CD14-positive monocyte (primary cell): ENCODE measurements around the gene SLC40A1. TPM values are rescaled to one million over a fixed set of nuclear protein-coding genes. Genes with fewer than 3 reads are reported as not detected.

Experiments used
- DNase-seq, 3 donors: peaks; one replicate each; pipeline ENCODE4 v3.0.0-alpha.2; 2011 to 2022
- H2AFZ ChIP-seq: 2 replicates; pipeline ENCODE4 v1.6.0; 2012; ENCODE audit warnings: mild to moderate bottlenecking, low read depth, low read length, inconsistent platforms; ENCODE audit not compliant: insufficient read depth, poor library complexity, severe bottlenecking
- H3K27ac ChIP-seq, 2 donors: 1 replicate in 1 of 2; 2 replicates in 1 of 2; pipeline ENCODE4 v1.5.1; 2012 to 2013; ENCODE audit warnings: low read length in 2 of 2, control low read depth in 1 of 2, inconsistent platforms in 1 of 2, low read depth in 1 of 2, mild to moderate bottlenecking in 1 of 2
- H3K27me3 ChIP-seq, 2 donors: one replicate each; pipeline versions ENCODE4 v1.6.0 to v1.6.1; 2011 to 2013; ENCODE audit warnings: low read length in 2 of 2; ENCODE audit not compliant: control insufficient read depth in 2 of 2, insufficient read depth in 2 of 2
- H3K36me3 ChIP-seq, 2 donors: replicated peaks in 1 of 2; 1 replicate in 1 of 2; 2 replicates in 1 of 2; pipeline versions ENCODE4 v1.5.1 to v1.6.1; 2012 to 2013; ENCODE audit warnings: low read length in 2 of 2, control low read depth in 1 of 2, inconsistent platforms in 1 of 2, mild to moderate bottlenecking in 1 of 2; ENCODE audit not compliant: insufficient read depth in 2 of 2, control insufficient read depth in 1 of 2
- H3K4me1 ChIP-seq, 2 donors: 1 replicate in 1 of 2; 2 replicates in 1 of 2; pipeline versions ENCODE4 v1.5.1 to v1.6.1; 2012 to 2013; ENCODE audit warnings: low read length in 2 of 2, control low read depth in 1 of 2, inconsistent platforms in 1 of 2, mild to moderate bottlenecking in 1 of 2, moderate library complexity in 1 of 2; ENCODE audit not compliant: insufficient read depth in 2 of 2, control insufficient read depth in 1 of 2
- H3K4me2 ChIP-seq: replicated peaks from 2 replicates; pipeline ENCODE3; 2012; ENCODE audit warnings: low read length, moderate library complexity, mild to moderate bottlenecking; ENCODE audit not compliant: poor library complexity, severe bottlenecking; ENCODE audit errors: extremely low read depth
- H3K4me3 ChIP-seq, 3 experiments: fragments of 200-600 bp in 1 of 3; sonication (generic) in 1 of 3; replicated peaks in 1 of 3; 1 replicate in 2 of 3; 2 replicates in 1 of 3; pipeline ENCODE4 v1.5.1; 2011 to 2013; ENCODE audit warnings: low read length in 3 of 3, mild to moderate bottlenecking in 3 of 3, control low read depth in 2 of 3, low read depth in 2 of 3, inconsistent platforms in 1 of 3, moderate library complexity in 1 of 3
- H3K79me2 ChIP-seq: 2 replicates; pipeline ENCODE4 v1.6.0; 2012; ENCODE audit warnings: mild to moderate bottlenecking, control low read depth, inconsistent platforms, low read length, moderate library complexity; ENCODE audit not compliant: insufficient read depth
- H3K9ac ChIP-seq: 2 replicates; pipeline ENCODE4 v1.6.0; 2017; ENCODE audit warnings: low read length, mild to moderate bottlenecking; ENCODE audit not compliant: insufficient read depth, poor library complexity, severe bottlenecking
- H3K9me3 ChIP-seq, 2 donors: replicated peaks in 1 of 2; 1 replicate in 1 of 2; 2 replicates in 1 of 2; pipeline versions ENCODE4 v1.5.1 to v1.6.1; 2012 to 2013; ENCODE audit warnings: low read length in 2 of 2, control low read depth in 1 of 2; ENCODE audit not compliant: control insufficient read depth in 1 of 2, insufficient read depth in 1 of 2
- H4K20me1 ChIP-seq: 2 replicates; pipeline ENCODE4 v1.6.0; 2012; ENCODE audit warnings: mild to moderate bottlenecking, low read length, control low read depth, moderate library complexity; ENCODE audit not compliant: insufficient read depth
- H3K27ac Mint-ChIP-seq, 7 donors: one replicate each; pipeline ENCODE4 v1.8.0; 2020; ENCODE audit warnings: mild to moderate bottlenecking in 7 of 7, mixed read lengths in 7 of 7, moderate library complexity in 6 of 7, inconsistent platforms in 2 of 7
- H3K27me3 Mint-ChIP-seq, 3 donors: one replicate each; pipeline ENCODE4 v1.8.0; 2021 to 2022; ENCODE audit warnings: low read depth in 3 of 3, mild to moderate bottlenecking in 3 of 3, mixed read lengths in 3 of 3, moderate library complexity in 3 of 3, inconsistent platforms in 1 of 3
- H3K36me3 Mint-ChIP-seq, 2 donors: one replicate each; pipeline ENCODE4 v1.8.0; 2020; ENCODE audit warnings: mixed read lengths in 2 of 2, inconsistent platforms in 1 of 2, mild to moderate bottlenecking in 1 of 2
- H3K4me1 Mint-ChIP-seq: one replicate; pipeline ENCODE4 v1.8.0; 2020; ENCODE audit warnings: mild to moderate bottlenecking, mixed read lengths
- H3K4me3 Mint-ChIP-seq, 2 donors: one replicate each; pipeline ENCODE4 v1.8.0; 2020; ENCODE audit warnings: mild to moderate bottlenecking in 2 of 2, mixed read lengths in 2 of 2, moderate library complexity in 1 of 2
- H3K9me3 Mint-ChIP-seq, 7 donors: one replicate each; pipeline ENCODE4 v1.8.0; 2020 to 2022; ENCODE audit warnings: mixed read lengths in 7 of 7, mild to moderate bottlenecking in 6 of 7, moderate library complexity in 6 of 7, inconsistent platforms in 2 of 7
- WGBS: methylation state at CpG from one replicate; pipeline ENCODE4 v1.1.5; 2013; ENCODE audit warnings: missing lambda C conversion rate; ENCODE audit not compliant: insufficient coverage; 5-methylcytosine and 5-hydroxymethylcytosine counted together
- intact Hi-C, 2 donors: fragments of 100-400 bp; cut with micrococcal nuclease; formaldehyde crosslinking; loops; one replicate each; pipeline versions ENCODE4 v1.15.0 to v1.15.1; 2023
- polyA plus RNA-seq, 3 donors: library from polyadenylated mRNA; depleted of rRNA in 1 of 3; unstranded in 2 of 3; stranded (reverse) in 1 of 3; fragments of 300-500 nt in 2 of 3; fragments of >200 nt in 1 of 3; fragmentation: Illumina TruSeq in 2 of 3; gene quantifications; 1 replicate in 2 of 3; 2 replicates in 1 of 3; pipeline ENCODE4 v1.2.3, GENCODE V29; 2012 to 2021
- TF ChIP-seq, protein P1 (sequence below): fragments of 200-600 bp; IDR thresholded peaks from one replicate; pipeline ENCODE4 v1.8.0; 2022; ENCODE audit warnings: antibody characterized with exemption, mild to moderate bottlenecking

Gene SLC40A1
- polyA plus RNA-seq, 3 donors, result 7.9 to 91.6 (median 90.4) TPM

DNA sequence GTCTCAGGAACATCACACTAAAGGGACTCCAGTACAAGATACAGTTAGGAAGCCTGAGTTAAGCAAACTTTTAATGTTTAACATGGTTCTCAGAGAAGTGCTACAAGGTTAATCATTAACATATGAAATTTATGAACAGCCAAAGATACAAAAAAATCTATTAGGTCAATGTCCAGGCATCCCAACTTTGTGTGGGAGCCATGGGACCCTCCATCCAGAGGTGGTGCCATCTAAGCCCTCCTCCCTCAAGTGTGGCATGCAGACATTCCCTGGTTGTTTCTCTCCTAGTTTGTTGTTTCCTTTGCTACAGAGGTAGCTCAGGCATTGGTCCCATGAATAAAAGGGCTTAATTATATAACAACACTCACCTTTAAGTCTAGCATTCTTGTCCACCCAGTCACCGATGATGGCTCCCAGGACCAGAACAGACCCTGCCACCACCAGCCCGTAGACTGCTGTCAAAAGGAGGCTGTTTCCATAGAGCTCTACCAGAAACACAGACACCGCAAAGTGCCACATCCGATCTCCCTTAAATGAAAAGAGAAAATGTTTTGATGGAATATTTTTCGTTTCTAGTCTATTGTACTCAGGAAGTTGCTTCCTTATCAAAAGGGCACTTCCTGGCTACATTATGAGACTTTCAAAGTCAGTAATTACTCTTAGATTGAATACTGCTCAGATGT lies 5.7 kb downstream of the SLC40A1 start:
- Histone ChIP-seq H3K4me3 (no peak overlapping the region), H3K27ac (peak overlapping the region in 1 of 2 donors; percentile 77), H3K4me2 (no peak overlapping the region), H3K9me3 (no peaks in the 10 kb centered on the region), H4K20me1 (peaks cover 4% of the 10 kb centered on the region), H3K4me1 (peaks cover 42 to 54% of the 10 kb centered on the region in 2 donors), H3K27me3 (no peaks in the 10 kb centered on the region), H3K9ac (no peak overlapping the region), H2AFZ (no peak overlapping the region), H3K79me2 (peaks cover 95% of the 10 kb centered on the region), H3K36me3 (peaks cover 54 to 59% of the 10 kb centered on the region in 2 donors)
- intact Hi-C loops, result no loop called here
- Mint-ChIP-seq H3K27ac (peak overlapping the region in 3 of 7 donors; percentile 7 to 77 (median 14)), H3K4me3 (no peak overlapping the region), H3K9me3 (no peaks in the 10 kb centered on the region), H3K4me1 (peaks cover 69% of the 10 kb centered on the region), H3K36me3 (peaks cover 42 to 55% of the 10 kb centered on the region in 2 donors), H3K27me3 (peaks cover 0 to 2% (median 0%) of the 10 kb centered on the region in 3 donors)
- WGBS, result 100% methylated on average over 1 of the region's 5 CpGs
- DNase-seq, result no peak
- TF ChIP-seq, protein P1, sequence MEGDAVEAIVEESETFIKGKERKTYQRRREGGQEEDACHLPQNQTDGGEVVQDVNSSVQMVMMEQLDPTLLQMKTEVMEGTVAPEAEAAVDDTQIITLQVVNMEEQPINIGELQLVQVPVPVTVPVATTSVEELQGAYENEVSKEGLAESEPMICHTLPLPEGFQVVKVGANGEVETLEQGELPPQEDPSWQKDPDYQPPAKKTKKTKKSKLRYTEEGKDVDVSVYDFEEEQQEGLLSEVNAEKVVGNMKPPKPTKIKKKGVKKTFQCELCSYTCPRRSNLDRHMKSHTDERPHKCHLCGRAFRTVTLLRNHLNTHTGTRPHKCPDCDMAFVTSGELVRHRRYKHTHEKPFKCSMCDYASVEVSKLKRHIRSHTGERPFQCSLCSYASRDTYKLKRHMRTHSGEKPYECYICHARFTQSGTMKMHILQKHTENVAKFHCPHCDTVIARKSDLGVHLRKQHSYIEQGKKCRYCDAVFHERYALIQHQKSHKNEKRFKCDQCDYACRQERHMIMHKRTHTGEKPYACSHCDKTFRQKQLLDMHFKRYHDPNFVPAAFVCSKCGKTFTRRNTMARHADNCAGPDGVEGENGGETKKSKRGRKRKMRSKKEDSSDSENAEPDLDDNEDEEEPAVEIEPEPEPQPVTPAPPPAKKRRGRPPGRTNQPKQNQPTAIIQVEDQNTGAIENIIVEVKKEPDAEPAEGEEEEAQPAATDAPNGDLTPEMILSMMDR, result no peak

- H3K4me1 ChIP-seq, result peaks cover 14 to 27% of the 10 kb centered on the region in 2 donors
- DNase-seq, result no peak
- intact Hi-C loops, result no loop called here
- peaks cover 87% of the 10 kb centered on the region for H3K79me2 ChIP-seq
- Mint-ChIP-seq H3K27ac (peak overlapping the region in 3 of 7 donors; percentile 17 to 73 (median 42)), H3K9me3 (no peaks in the 10 kb centered on the region), H3K4me3 (no peak overlapping the region), H3K27me3 (no peaks in the 10 kb centered on the region), H3K4me1 (peaks cover 45% of the 10 kb centered on the region), H3K36me3 (peaks cover 54 to 80% of the 10 kb centered on the region in 2 donors)
- WGBS, result no CpG with 5 or more reads among the region's 1 CpG
- H3K4me2 ChIP-seq, result no peak overlapping the region
- peak overlapping the region in 1 of 2 donors; percentile 55 for H3K27ac ChIP-seq
- no peak overlapping the region for H2AFZ ChIP-seq
- TF ChIP-seq, protein P1, result no peak
- H3K9ac ChIP-seq, result no peak overlapping the region
- no peaks in the 10 kb centered on the region for H3K9me3 ChIP-seq
- H3K4me3 ChIP-seq, result no peak overlapping the region
- no peaks in the 10 kb centered on the region for H3K27me3 ChIP-seq
- H3K36me3 ChIP-seq, result peaks cover 75 to 89% of the 10 kb centered on the region in 2 donors
- peaks cover 15% of the 10 kb centered on the region for H4K20me1 ChIP-seq
Observed at GRCh38 chr2:189570570-189571031, 10.0 kb downstream of the SLC40A1 start.
